ENCODE measurements around the gene CADPS. TPM values are rescaled to one million over a fixed set of nuclear protein-coding genes. Genes with fewer than 3 reads are reported as not detected.
A peak's percentile ranks its signal among the peaks of the same experiment; 100 is the strongest.

CADPS gene
- total RNA-seq, 2 donors from 2014 or later = 11.7 to 20.8 TPM

- no peaks in the 10 kb centered on the region for H3K36me3 ChIP-seq (ENCODE audit: control insufficient read depth, insufficient read depth, low read length)
- WGBS, 2 experiments (ENCODE audit: insufficient coverage in 1 of 2, insufficient read length in 1 of 2) = 85 to 95% methylated on average over 6 to 8 of the region's 8 CpGs
- peaks cover 3% of the 10 kb centered on the region for H3K4me1 ChIP-seq (ENCODE audit: control insufficient read depth, insufficient read depth, low read length)
- Mint-ChIP-seq H3K36me3 (ENCODE audit: low read depth) (no peaks in the 10 kb centered on the region), H3K27me3 (ENCODE audit: insufficient read depth) (peaks cover 2% of the 10 kb centered on the region), H3K4me3 (no peak overlapping the region), H3K4me1 (peaks cover 24% of the 10 kb centered on the region), H3K9me3 (no peaks in the 10 kb centered on the region), H3K27ac (peak overlapping the region; percentile 42)
- H3K27me3 ChIP-seq (ENCODE audit: control insufficient read depth, insufficient read depth, low read length, poor library complexity, severe bottlenecking) = no peaks in the 10 kb centered on the region
- no peak overlapping the region for H3K27ac ChIP-seq (ENCODE audit: low read depth, low read length)
- no peak for DNase-seq
- TF ChIP-seq, protein P1, sequence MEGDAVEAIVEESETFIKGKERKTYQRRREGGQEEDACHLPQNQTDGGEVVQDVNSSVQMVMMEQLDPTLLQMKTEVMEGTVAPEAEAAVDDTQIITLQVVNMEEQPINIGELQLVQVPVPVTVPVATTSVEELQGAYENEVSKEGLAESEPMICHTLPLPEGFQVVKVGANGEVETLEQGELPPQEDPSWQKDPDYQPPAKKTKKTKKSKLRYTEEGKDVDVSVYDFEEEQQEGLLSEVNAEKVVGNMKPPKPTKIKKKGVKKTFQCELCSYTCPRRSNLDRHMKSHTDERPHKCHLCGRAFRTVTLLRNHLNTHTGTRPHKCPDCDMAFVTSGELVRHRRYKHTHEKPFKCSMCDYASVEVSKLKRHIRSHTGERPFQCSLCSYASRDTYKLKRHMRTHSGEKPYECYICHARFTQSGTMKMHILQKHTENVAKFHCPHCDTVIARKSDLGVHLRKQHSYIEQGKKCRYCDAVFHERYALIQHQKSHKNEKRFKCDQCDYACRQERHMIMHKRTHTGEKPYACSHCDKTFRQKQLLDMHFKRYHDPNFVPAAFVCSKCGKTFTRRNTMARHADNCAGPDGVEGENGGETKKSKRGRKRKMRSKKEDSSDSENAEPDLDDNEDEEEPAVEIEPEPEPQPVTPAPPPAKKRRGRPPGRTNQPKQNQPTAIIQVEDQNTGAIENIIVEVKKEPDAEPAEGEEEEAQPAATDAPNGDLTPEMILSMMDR (conservative IDR thresholded peaks at IDR 0.05) = no peak
- H3K4me3 ChIP-seq (ENCODE audit: low read length) = no peak overlapping the region
- no peaks in the 10 kb centered on the region for H3K9me3 ChIP-seq (ENCODE audit: control insufficient read depth, low read length)
- H3K9ac ChIP-seq (ENCODE audit: extremely low read depth, low read length, poor library complexity, severe bottlenecking) = no peak overlapping the region
Measured at GRCh38 chr3:62451211-62451887, 423.9 kb downstream of the CADPS start.

DNA sequence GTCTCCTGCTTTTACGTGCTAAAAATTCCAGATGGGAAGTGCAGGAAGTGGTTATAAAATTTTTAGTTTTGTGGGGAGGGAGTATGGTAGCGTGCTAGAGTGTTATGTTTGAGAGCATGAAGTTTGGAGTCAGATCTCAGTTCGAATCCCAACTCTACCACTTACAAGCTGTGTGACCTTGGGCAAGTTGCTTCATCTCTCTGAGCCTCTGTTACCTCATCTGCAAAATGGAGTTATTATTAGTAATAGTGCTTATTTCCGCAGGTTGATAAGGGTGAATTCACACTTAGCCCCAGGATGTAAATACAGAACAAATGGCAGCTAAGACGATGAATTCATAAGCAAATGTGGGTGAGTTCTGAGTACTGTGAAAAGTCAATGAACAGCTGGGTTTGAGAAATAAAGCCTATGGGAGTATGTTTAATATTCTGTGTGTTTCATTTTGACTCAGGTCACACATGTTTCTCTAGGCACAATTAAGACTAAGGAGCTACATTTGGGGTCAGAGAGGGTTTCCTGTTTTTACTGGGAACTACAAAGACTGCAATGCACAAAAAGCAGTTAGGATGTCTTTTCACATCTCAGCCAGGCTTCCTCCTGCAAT is 428.8 kb downstream of the CADPS start:
- Mint-ChIP-seq H3K27me3 (ENCODE audit: insufficient read depth) (peaks cover 2% of the 10 kb centered on the region), H3K27ac (no peak overlapping the region), H3K4me1 (peaks cover 11% of the 10 kb centered on the region), H3K4me3 (no peak overlapping the region), H3K36me3 (ENCODE audit: low read depth) (peaks cover 10% of the 10 kb centered on the region), H3K9me3 (no peaks in the 10 kb centered on the region)
- Histone ChIP-seq H3K36me3 (ENCODE audit: control insufficient read depth, insufficient read depth, low read length) (peaks cover 4% of the 10 kb centered on the region), H3K27ac (ENCODE audit: low read depth, low read length) (no peak overlapping the region), H3K9me3 (ENCODE audit: control insufficient read depth, low read length) (no peaks in the 10 kb centered on the region), H3K27me3 (ENCODE audit: control insufficient read depth, insufficient read depth, low read length, poor library complexity, severe bottlenecking) (no peaks in the 10 kb centered on the region), H3K9ac (ENCODE audit: extremely low read depth, low read length, poor library complexity, severe bottlenecking) (no peak overlapping the region), H3K4me1 (ENCODE audit: control insufficient read depth, insufficient read depth, low read length) (no peaks in the 10 kb centered on the region), H3K4me3 (ENCODE audit: low read length) (no peak overlapping the region)
- WGBS, 2 experiments (ENCODE audit: insufficient coverage in 1 of 2, insufficient read length in 1 of 2) = 89 to 92% methylated on average over 5 of the region's 5 CpGs
- TF ChIP-seq, protein P1 (conservative IDR thresholded peaks at IDR 0.05) = no peak
- no peak for DNase-seq

GRCh38 chr3:62445275-62445674 is 429.9 kb downstream of the CADPS start:
- WGBS, 2 experiments (ENCODE audit: insufficient coverage in 1 of 2, insufficient read length in 1 of 2) = 42% methylated on average over 1 of the region's 1 CpG; no CpG with 5 or more reads in 1 of the 2 experiments
- no peak overlapping the region for H3K9ac ChIP-seq (ENCODE audit: extremely low read depth, low read length, poor library complexity, severe bottlenecking)
- Mint-ChIP-seq H3K4me1 (peaks cover 7% of the 10 kb centered on the region), H3K4me3 (no peak overlapping the region), H3K27ac (no peak overlapping the region), H3K36me3 (ENCODE audit: low read depth) (peaks cover 10% of the 10 kb centered on the region), H3K9me3 (no peaks in the 10 kb centered on the region), H3K27me3 (ENCODE audit: insufficient read depth) (peaks cover 4% of the 10 kb centered on the region)
- H3K9me3 ChIP-seq (ENCODE audit: control insufficient read depth, low read length) = no peaks in the 10 kb centered on the region
- TF ChIP-seq, protein P1 (conservative IDR thresholded peaks at IDR 0.05) = no peak
- no peak overlapping the region for H3K27ac ChIP-seq (ENCODE audit: low read depth, low read length)
- peaks cover 4% of the 10 kb centered on the region for H3K36me3 ChIP-seq (ENCODE audit: control insufficient read depth, insufficient read depth, low read length)
- no peak overlapping the region for H3K4me3 ChIP-seq (ENCODE audit: low read length)
- H3K27me3 ChIP-seq (ENCODE audit: control insufficient read depth, insufficient read depth, low read length, poor library complexity, severe bottlenecking) = no peaks in the 10 kb centered on the region
- H3K4me1 ChIP-seq (ENCODE audit: control insufficient read depth, insufficient read depth, low read length) = no peaks in the 10 kb centered on the region
- no peak for DNase-seq

Measured in endodermal cell (in vitro differentiated cells).